K562 (cell line): ENCODE measurements around the gene PRR29. TPM values are rescaled to one million over a fixed set of nuclear protein-coding genes. Genes with fewer than 3 reads are reported as not detected.
A peak's percentile ranks its signal among the peaks of the same experiment; 100 is the strongest.

ENCODE experiments used
- ASH1L ChIP-seq: fragments of 450-650 bp; IDR thresholded peaks from 2 replicates; pipeline ENCODE4 v1.6.1; 2018; ENCODE audit warnings: borderline replicate concordance, mild to moderate bottlenecking, low read depth; ENCODE audit not compliant: partially characterized antibody
- GATA2 ChIP-seq: sonication (generic); formaldehyde crosslinking; IDR thresholded peaks from 2 replicates; pipeline ENCODE4 v1.4.0; 2020; ENCODE audit warnings: mild to moderate bottlenecking, missing genetic modification reagents
- HDAC1 ChIP-seq, 2 experiments: fragments of 450-650 bp; IDR thresholded peaks; 2 replicates each; pipeline ENCODE4 v1.6.1; 2016 to 2017; ENCODE audit warnings: inconsistent platforms in 1 of 2, mild to moderate bottlenecking in 1 of 2, moderate library complexity in 1 of 2
- HEY1 ChIP-seq: fragments of 250-450 bp; sonication (Bioruptor Pico); IDR thresholded peaks from 2 replicates; pipeline ENCODE4 v1.5.0; 2020; ENCODE audit warnings: mild to moderate bottlenecking, moderate library complexity, borderline replicate concordance
- HNRNPUL1 ChIP-seq: fragments of 200-400 bp; formaldehyde crosslinking; IDR thresholded peaks from 2 replicates; pipeline ENCODE4 v1.6.1; 2017; ENCODE audit warnings: low read length
- HOXB6 ChIP-seq: fragments of 250-450 bp; sonication (Bioruptor Pico); IDR thresholded peaks from 2 replicates; pipeline ENCODE4 v1.5.1; 2022; ENCODE audit warnings: mild to moderate bottlenecking, borderline replicate concordance
- JUNB ChIP-seq: fragments of 450-650 bp; formaldehyde crosslinking; conservative IDR thresholded peaks from 2 replicates; pipeline ENCODE4 v1.4.0; 2020; ENCODE audit warnings: mild to moderate bottlenecking
- MEF2A ChIP-seq: IDR thresholded peaks from 2 replicates; pipeline ENCODE4 v1.6.1; 2011; ENCODE audit warnings: low read depth, mild to moderate bottlenecking, low read length, moderate library complexity; ENCODE audit not compliant: control insufficient read depth
- SMARCB1 ChIP-seq: IDR thresholded peaks from 2 replicates; pipeline ENCODE4 v1.6.1; 2011; ENCODE audit warnings: improper control_type of control experiment, low read depth; ENCODE audit not compliant: insufficient read length
- TFAM ChIP-seq: fragments of 250-450 bp; sonication (Bioruptor Pico); conservative IDR thresholded peaks from 2 replicates; pipeline ENCODE4 v1.5.0; 2021; ENCODE audit warnings: mild to moderate bottlenecking, moderate library complexity
- THRAP3 ChIP-seq: fragments of 450-650 bp; IDR thresholded peaks from 2 replicates; pipeline ENCODE4 v1.6.1; 2016; ENCODE audit warnings: mild to moderate bottlenecking, inconsistent platforms, borderline replicate concordance
- ZNF121 ChIP-seq: sonication (generic); formaldehyde crosslinking; conservative IDR thresholded peaks from 2 replicates; pipeline ENCODE4 v1.8.0; 2022; ENCODE audit warnings: missing genetic modification reagents
- ZNF224 ChIP-seq: sonication (generic); formaldehyde crosslinking; IDR thresholded peaks from 2 replicates; pipeline ENCODE4 v1.8.0; 2022; ENCODE audit warnings: mild to moderate bottlenecking, missing genetic modification reagents
- ZNF431 ChIP-seq: sonication (generic); formaldehyde crosslinking; IDR thresholded peaks from 2 replicates; pipeline ENCODE4 v1.8.0; 2022; ENCODE audit warnings: mild to moderate bottlenecking, missing genetic modification reagents
- polyA plus RNA-seq, 8 experiments: library from polyadenylated mRNA; depleted of rRNA in 4 of 8; stranded (reverse) in 5 of 8; unstranded in 3 of 8; fragments of >200 nt; fragmentation: Nextera tagmentation in 2 of 8; fragmentation: Illumina TruSeq in 1 of 8; extraction: Ambion mirVana in 2 of 8; extraction: Trizol in 1 of 8; gene quantifications; 2 replicates each; pipeline versions ENCODE4 v1.2.1 to v1.2.3, GENCODE V29; 2011 to 2014; ENCODE audit warnings: inconsistent platforms in 1 of 8, missing spikeins in 1 of 8
- total RNA-seq, 7 experiments: library from RNA; depleted of rRNA in 6 of 7; stranded (reverse); fragments of >200 nt in 6 of 7; fragmentation: Illumina TruSeq in 2 of 7; extraction: Trizol in 2 of 7; gene quantifications; 2 replicates each; pipeline versions ENCODE4 v1.2.1 to v1.2.3, GENCODE V29; 2011 to 2021; ENCODE audit warnings: low replicate concordance in 1 of 7
- TF ChIP-seq, protein P1 (sequence below): fragments of 450-650 bp; formaldehyde crosslinking; IDR thresholded peaks from 2 replicates; pipeline ENCODE4 v1.4.0; 2020; ENCODE audit warnings: mild to moderate bottlenecking, mixed read lengths
- TF ChIP-seq, protein P2 (sequence below): fragments of 250-450 bp; sonication (Bioruptor Pico); IDR thresholded peaks from 2 replicates; pipeline ENCODE4 v1.4.0; 2020; ENCODE audit warnings: mild to moderate bottlenecking, moderate library complexity
- TF ChIP-seq, protein P3 (sequence below): fragments of 450-650 bp; conservative IDR thresholded peaks from 2 replicates; pipeline ENCODE4 v1.6.1; 2016; ENCODE audit warnings: missing genetic modification characterization, low read depth, mild to moderate bottlenecking, control low read depth, missing compliant biosample characterization
- TF ChIP-seq, protein P4 (sequence below): sonication (generic); formaldehyde crosslinking; IDR thresholded peaks from 2 replicates; pipeline ENCODE4 v1.8.0; 2022; ENCODE audit warnings: missing genetic modification reagents, mild to moderate bottlenecking, moderate library complexity, borderline replicate concordance
- TF ChIP-seq, protein P5 (sequence below): fragments of 200-800 bp; sonication (Bioruptor generic); IDR thresholded peaks from 2 replicates; pipeline ENCODE4 v1.6.1; 2017; ENCODE audit warnings: missing genetic modification characterization, missing compliant biosample characterization
- TF ChIP-seq, protein P6 (sequence below): fragments of 250-450 bp; sonication (Bioruptor Pico); IDR thresholded peaks from 2 replicates; pipeline ENCODE4 v1.8.0; 2022; ENCODE audit warnings: moderate library complexity, mild to moderate bottlenecking, inconsistent platforms

The PRR29 gene
- total and polyA plus RNA-seq, 9 of the 15 experiments (the other 6 are each of a cell fraction or from before 2014, with no cell fraction given): 0.08 to 0.58 (median 0.15) TPM; not detected in 5

DNA sequence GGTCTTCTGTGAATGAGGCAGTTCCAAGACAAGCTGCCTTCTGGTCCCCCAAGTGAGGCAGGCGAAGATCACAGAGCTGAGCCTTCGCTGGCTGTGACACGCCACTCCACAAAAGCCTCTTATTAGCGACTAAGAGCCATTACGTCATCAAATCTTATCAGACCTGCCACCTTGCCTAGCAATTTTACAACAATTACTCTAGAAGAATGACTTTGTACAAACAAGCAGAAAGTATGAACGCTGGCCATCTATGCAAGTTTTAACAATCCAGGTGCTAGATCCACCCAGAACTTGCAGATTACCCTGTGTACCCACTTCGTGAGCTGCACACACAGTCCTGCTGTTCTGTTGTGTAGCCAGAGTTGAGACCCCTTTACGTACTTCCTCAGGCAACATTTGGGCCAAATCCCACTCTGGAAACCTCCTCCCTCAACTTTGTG is 26.1 kb downstream of the PRR29 start (continued):
- TF ChIP-seq MEF2A (no peak), TFAM (CRISPR knock-in tag) (no peak), HEY1 (CRISPR knock-in tag) (no peak), ZNF431 (CRISPR knock-in tag) (no peak), SMARCB1 (no peak), HDAC1 (IDR thresholded peaks at IDR 0.05) (peak in 1 of 2 experiments; percentile 48; a peak in 1 of 4 replicates), ZNF224 (no peak), HOXB6 (CRISPR knock-in tag) (no peak), HNRNPUL1 (no peak), ASH1L (no peak), ZNF121 (no peak), THRAP3 (no peak), JUNB (CRISPR knock-in tag) (peak; percentile 82), GATA2 (CRISPR knock-in tag) (peak; percentile 87)
- TF ChIP-seq, protein P1, sequence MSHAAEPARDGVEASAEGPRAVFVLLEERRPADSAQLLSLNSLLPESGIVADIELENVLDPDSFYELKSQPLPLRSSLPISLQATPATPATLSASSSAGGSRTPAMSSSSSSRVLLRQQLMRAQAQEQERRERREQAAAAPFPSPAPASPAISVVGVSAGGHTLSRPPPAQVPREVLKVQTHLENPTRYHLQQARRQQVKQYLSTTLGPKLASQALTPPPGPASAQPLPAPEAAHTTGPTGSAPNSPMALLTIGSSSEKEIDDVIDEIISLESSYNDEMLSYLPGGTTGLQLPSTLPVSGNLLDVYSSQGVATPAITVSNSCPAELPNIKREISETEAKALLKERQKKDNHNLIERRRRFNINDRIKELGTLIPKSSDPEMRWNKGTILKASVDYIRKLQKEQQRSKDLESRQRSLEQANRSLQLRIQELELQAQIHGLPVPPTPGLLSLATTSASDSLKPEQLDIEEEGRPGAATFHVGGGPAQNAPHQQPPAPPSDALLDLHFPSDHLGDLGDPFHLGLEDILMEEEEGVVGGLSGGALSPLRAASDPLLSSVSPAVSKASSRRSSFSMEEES (CRISPR knock-in tag): no peak
- TF ChIP-seq, protein P2, sequence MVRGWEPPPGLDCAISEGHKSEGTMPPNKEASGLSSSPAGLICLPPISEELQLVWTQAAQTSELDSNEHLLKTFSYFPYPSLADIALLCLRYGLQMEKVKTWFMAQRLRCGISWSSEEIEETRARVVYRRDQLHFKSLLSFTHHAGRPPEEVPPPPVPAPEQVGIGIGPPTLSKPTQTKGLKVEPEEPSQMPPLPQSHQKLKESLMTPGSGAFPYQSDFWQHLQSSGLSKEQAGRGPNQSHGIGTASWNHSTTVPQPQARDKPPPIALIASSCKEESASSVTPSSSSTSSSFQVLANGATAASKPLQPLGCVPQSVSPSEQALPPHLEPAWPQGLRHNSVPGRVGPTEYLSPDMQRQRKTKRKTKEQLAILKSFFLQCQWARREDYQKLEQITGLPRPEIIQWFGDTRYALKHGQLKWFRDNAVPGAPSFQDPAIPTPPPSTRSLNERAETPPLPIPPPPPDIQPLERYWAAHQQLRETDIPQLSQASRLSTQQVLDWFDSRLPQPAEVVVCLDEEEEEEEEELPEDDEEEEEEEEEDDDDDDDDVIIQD: no peak
- TF ChIP-seq, protein P3, sequence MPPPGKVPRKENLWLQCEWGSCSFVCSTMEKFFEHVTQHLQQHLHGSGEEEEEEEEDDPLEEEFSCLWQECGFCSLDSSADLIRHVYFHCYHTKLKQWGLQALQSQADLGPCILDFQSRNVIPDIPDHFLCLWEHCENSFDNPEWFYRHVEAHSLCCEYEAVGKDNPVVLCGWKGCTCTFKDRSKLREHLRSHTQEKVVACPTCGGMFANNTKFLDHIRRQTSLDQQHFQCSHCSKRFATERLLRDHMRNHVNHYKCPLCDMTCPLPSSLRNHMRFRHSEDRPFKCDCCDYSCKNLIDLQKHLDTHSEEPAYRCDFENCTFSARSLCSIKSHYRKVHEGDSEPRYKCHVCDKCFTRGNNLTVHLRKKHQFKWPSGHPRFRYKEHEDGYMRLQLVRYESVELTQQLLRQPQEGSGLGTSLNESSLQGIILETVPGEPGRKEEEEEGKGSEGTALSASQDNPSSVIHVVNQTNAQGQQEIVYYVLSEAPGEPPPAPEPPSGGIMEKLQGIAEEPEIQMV (tag): no peak
- TF ChIP-seq, protein P4, sequence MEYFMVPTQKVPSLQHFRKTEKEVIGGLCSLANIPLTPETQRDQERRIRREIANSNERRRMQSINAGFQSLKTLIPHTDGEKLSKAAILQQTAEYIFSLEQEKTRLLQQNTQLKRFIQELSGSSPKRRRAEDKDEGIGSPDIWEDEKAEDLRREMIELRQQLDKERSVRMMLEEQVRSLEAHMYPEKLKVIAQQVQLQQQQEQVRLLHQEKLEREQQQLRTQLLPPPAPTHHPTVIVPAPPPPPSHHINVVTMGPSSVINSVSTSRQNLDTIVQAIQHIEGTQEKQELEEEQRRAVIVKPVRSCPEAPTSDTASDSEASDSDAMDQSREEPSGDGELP (CRISPR knock-in tag): peak; percentile 51; the same call in 1 of the 2 replicates
- TF ChIP-seq, protein P5, sequence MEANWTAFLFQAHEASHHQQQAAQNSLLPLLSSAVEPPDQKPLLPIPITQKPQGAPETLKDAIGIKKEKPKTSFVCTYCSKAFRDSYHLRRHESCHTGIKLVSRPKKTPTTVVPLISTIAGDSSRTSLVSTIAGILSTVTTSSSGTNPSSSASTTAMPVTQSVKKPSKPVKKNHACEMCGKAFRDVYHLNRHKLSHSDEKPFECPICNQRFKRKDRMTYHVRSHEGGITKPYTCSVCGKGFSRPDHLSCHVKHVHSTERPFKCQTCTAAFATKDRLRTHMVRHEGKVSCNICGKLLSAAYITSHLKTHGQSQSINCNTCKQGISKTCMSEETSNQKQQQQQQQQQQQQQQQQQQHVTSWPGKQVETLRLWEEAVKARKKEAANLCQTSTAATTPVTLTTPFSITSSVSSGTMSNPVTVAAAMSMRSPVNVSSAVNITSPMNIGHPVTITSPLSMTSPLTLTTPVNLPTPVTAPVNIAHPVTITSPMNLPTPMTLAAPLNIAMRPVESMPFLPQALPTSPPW (CRISPR knock-in tag): no peak
- TF ChIP-seq, protein P6, sequence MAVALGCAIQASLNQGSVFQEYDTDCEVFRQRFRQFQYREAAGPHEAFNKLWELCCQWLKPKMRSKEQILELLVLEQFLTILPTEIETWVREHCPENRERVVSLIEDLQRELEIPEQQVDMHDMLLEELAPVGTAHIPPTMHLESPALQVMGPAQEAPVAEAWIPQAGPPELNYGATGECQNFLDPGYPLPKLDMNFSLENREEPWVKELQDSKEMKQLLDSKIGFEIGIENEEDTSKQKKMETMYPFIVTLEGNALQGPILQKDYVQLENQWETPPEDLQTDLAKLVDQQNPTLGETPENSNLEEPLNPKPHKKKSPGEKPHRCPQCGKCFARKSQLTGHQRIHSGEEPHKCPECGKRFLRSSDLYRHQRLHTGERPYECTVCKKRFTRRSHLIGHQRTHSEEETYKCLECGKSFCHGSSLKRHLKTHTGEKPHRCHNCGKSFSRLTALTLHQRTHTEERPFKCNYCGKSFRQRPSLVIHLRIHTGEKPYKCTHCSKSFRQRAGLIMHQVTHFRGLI (CRISPR knock-in tag): no peak
